HEK293T (cell line): ENCODE data around the gene BTN2A1.

Experiments
- ARNT ChIP-seq: fragments of 450-650 bp; IDR thresholded peaks from 2 replicates; pipeline ENCODE4 v1.6.1; 2017; ENCODE audit warnings: mild to moderate bottlenecking
- BHLHE40 ChIP-seq: fragments of 450-650 bp; IDR thresholded peaks from 2 replicates; pipeline ENCODE4 v1.6.1; 2016; ENCODE audit warnings: mild to moderate bottlenecking, moderate library complexity, borderline replicate concordance
- ELF4 ChIP-seq: fragments of 450-650 bp; IDR thresholded peaks from 2 replicates; pipeline ENCODE4 v1.6.1; 2017; ENCODE audit warnings: antibody characterized with exemption
- FOXK2 ChIP-seq: fragments of 450-650 bp; IDR thresholded peaks from 2 replicates; pipeline ENCODE4 v1.6.1; 2016; ENCODE audit warnings: mild to moderate bottlenecking
- FOXM1 ChIP-seq: fragments of 450-650 bp; IDR thresholded peaks from 2 replicates; pipeline ENCODE4 v1.6.1; 2017; ENCODE audit warnings: mild to moderate bottlenecking, borderline replicate concordance
- SP1 ChIP-seq: fragments of 450-650 bp; IDR thresholded peaks from 2 replicates; pipeline ENCODE4 v1.6.1; 2017
- SUZ12 ChIP-seq: fragments of 450-650 bp; IDR thresholded peaks from 2 replicates; pipeline ENCODE4 v1.6.1; 2016; ENCODE audit warnings: mild to moderate bottlenecking
- TARDBP ChIP-seq: fragments of 450-650 bp; IDR thresholded peaks from 2 replicates; pipeline ENCODE4 v1.6.1; 2016
- ZNF384 ChIP-seq: fragments of 450-650 bp; IDR thresholded peaks from 2 replicates; pipeline ENCODE4 v1.6.1; 2016
- TF ChIP-seq, protein P1 (sequence below): fragments of 450-650 bp; IDR thresholded peaks from 2 replicates; pipeline ENCODE4 v1.6.1; 2016

- TF ChIP-seq ARNT (no peak), TARDBP (no peak), FOXM1 (no peak), ELF4 (no peak), SUZ12 (no peak), BHLHE40 (no peak), ZNF384 (no peak), FOXK2 (no peak), SP1 (no peak)
- TF ChIP-seq, protein P1, sequence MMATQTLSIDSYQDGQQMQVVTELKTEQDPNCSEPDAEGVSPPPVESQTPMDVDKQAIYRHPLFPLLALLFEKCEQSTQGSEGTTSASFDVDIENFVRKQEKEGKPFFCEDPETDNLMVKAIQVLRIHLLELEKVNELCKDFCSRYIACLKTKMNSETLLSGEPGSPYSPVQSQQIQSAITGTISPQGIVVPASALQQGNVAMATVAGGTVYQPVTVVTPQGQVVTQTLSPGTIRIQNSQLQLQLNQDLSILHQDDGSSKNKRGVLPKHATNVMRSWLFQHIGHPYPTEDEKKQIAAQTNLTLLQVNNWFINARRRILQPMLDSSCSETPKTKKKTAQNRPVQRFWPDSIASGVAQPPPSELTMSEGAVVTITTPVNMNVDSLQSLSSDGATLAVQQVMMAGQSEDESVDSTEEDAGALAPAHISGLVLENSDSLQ = no peak
Observed at GRCh38 chr6:26431258-26432172, 26.2 kb upstream of the BTN2A1 start.
